PC-3 (cell line): ENCODE data around the gene NET1.

ENCODE experiments used
- CTCF ChIP-seq: fragments of 300-600 bp; sonication (generic); conservative IDR thresholded peaks from 2 replicates; pipeline ENCODE4 v1.5.1; 2017; ENCODE audit warnings: antibody characterized with exemption, low read depth, mild to moderate bottlenecking, low read length
- EZH2 ChIP-seq: fragments of 300-600 bp; sonication (generic); IDR thresholded peaks from one replicate; pipeline ENCODE4 v1.6.1; 2017; ENCODE audit warnings: antibody characterized with exemption, mild to moderate bottlenecking, low read length; ENCODE audit not compliant: unreplicated experiment
- EZH2phosphoT487 ChIP-seq: fragments of 300-600 bp; sonication (generic); IDR thresholded peaks from 2 replicates; pipeline ENCODE4 v1.6.1; 2018; ENCODE audit warnings: mild to moderate bottlenecking, antibody characterized with exemption, low read length, borderline replicate concordance

GRCh38 chr10:5496261-5497250 is 84.2 kb downstream of the NET1 start:
- TF ChIP-seq CTCF (no peak), EZH2 (no peak), EZH2phosphoT487 (no peak)
